ENCODE measurements around the gene DLX6.

The DLX6 gene

GRCh38 chr7:97011536-97012364 lies 6.4 kb downstream of the DLX6 start:
- no peak for DNase-seq

GRCh38 chr7:97012365-97013133 lies 7.2 kb downstream of the DLX6 start:
- DNase-seq, result no peak

GRCh38 chr7:97013134-97013844 lies 7.9 kb downstream of the DLX6 start:
- DNase-seq, result no peak

GRCh38 chr7:97013845-97014134 lies 8.4 kb downstream of the DLX6 start:
- DNase-seq, result no peak

GRCh38 chr7:97014145-97014750 lies 8.9 kb downstream of the DLX6 start:
- DNase-seq, result no peak

GRCh38 chr7:97015279-97015678 lies 9.9 kb downstream of the DLX6 start:
- no peak for DNase-seq

- no peak for DNase-seq
These were observed 10.5 kb downstream of the DLX6 start for GRCh38 chr7:97015756-97016380.

- no peak for DNase-seq
These were observed 11.2 kb downstream of the DLX6 start for GRCh38 chr7:97016381-97017191.

GRCh38 chr7:97017192-97018125 lies 12.1 kb downstream of the DLX6 start:
- no peak for DNase-seq

- DNase-seq, result no peak
These were observed 12.8 kb downstream of the DLX6 start for GRCh38 chr7:97018126-97018601.

GRCh38 chr7:97018791-97019531 lies 13.6 kb downstream of the DLX6 start:
- DNase-seq, result no peak

GRCh38 chr7:97019710-97020225 lies 14.4 kb downstream of the DLX6 start:
- no peak for DNase-seq

- DNase-seq, result no peak
These were observed 15.2 kb downstream of the DLX6 start for GRCh38 chr7:97020601-97020995.

GRCh38 chr7:97020996-97021746 lies 15.8 kb downstream of the DLX6 start:
- DNase-seq, result no peak

GRCh38 chr7:97021747-97022490 lies 16.6 kb downstream of the DLX6 start:
- no peak for DNase-seq

- no peak for DNase-seq
These were observed 17.3 kb downstream of the DLX6 start for GRCh38 chr7:97022491-97023306.
